SHP77 (cell line): ENCODE data around the gene PLEKHA6.
"Not testable (repeated sequence)": the region's sequence is repeated elsewhere in the genome, so short reads cannot be mapped to it uniquely, and the experiment has no call there.

Experiments used
- DNase-seq, 2 experiments: peaks; one replicate each; lab custom pipeline; 2025; lab: John Stamatoyannopoulos, UW

Gene PLEKHA6

GRCh38 chr1:204241050-204241449 is 118.7 kb downstream of the PLEKHA6 start:
- no peak for DNase-seq

GRCh38 chr1:204240233-204240632 is 119.5 kb downstream of the PLEKHA6 start:
- no peak for DNase-seq

GRCh38 chr1:204239401-204239800 is 120.3 kb downstream of the PLEKHA6 start:
- DNase-seq, result not testable (repeated sequence)

GRCh38 chr1:204238520-204238919 is 121.2 kb downstream of the PLEKHA6 start:
- DNase-seq, result not testable (repeated sequence)

GRCh38 chr1:204237515-204237914 is 122.2 kb downstream of the PLEKHA6 start:
- DNase-seq, result not testable (repeated sequence)

- DNase-seq, result no peak
Observed at GRCh38 chr1:204232526-204232925, 127.2 kb downstream of the PLEKHA6 start.

- no peak for DNase-seq
Observed at GRCh38 chr1:204230211-204230610, 129.5 kb downstream of the PLEKHA6 start.

- DNase-seq, result no peak
Observed at GRCh38 chr1:204228896-204229295, 130.8 kb downstream of the PLEKHA6 start.

GRCh38 chr1:204227996-204228785 is 131.5 kb downstream of the PLEKHA6 start:
- no peak for DNase-seq

GRCh38 chr1:204227351-204227750 is 132.4 kb downstream of the PLEKHA6 start:
- DNase-seq, result no peak

GRCh38 chr1:204225841-204226735 is 133.6 kb downstream of the PLEKHA6 start:
- DNase-seq, result no peak

- DNase-seq, result no peak
Observed at GRCh38 chr1:204224655-204225054, 135.1 kb downstream of the PLEKHA6 start.

- DNase-seq, result no peak
Observed at GRCh38 chr1:204223129-204223860, 136.4 kb downstream of the PLEKHA6 start.

- DNase-seq, result no peak
Observed at GRCh38 chr1:204222764-204223055, 137.0 kb downstream of the PLEKHA6 start.

GRCh38 chr1:204222006-204222763 is 137.5 kb downstream of the PLEKHA6 start:
- DNase-seq, result no peak

GRCh38 chr1:204221271-204221670 is 138.5 kb downstream of the PLEKHA6 start:
- no peak for DNase-seq

GRCh38 chr1:204219971-204220616 is 139.6 kb downstream of the PLEKHA6 start:
- DNase-seq, result no peak

GRCh38 chr1:204218552-204218951 is 141.2 kb downstream of the PLEKHA6 start:
- DNase-seq, result no peak

- no peak for DNase-seq
Observed at GRCh38 chr1:204217648-204218000, 142.1 kb downstream of the PLEKHA6 start.

GRCh38 chr1:204216880-204217647 is 142.7 kb downstream of the PLEKHA6 start:
- no peak for DNase-seq

- DNase-seq, result no peak
Observed at GRCh38 chr1:204216236-204216635, 143.5 kb downstream of the PLEKHA6 start.
